ENCODE measurements around the gene CTIF.

Gene CTIF

GRCh38 chr18:48811977-48812451, 273.2 kb downstream of the CTIF start:
- peak; percentile 74 for DNase-seq

GRCh38 chr18:48813321-48813720, 274.5 kb downstream of the CTIF start:
- no peak for DNase-seq

- peak; percentile 34 for DNase-seq
Measured at GRCh38 chr18:48813833-48814489, 275.1 kb downstream of the CTIF start.

- DNase-seq: peak; percentile 44
Measured at GRCh38 chr18:48814490-48815178, 275.8 kb downstream of the CTIF start.

- DNase-seq: no peak
Measured at GRCh38 chr18:48815179-48815515, 276.3 kb downstream of the CTIF start.

GRCh38 chr18:48815581-48816324, 276.9 kb downstream of the CTIF start:
- DNase-seq: peak; percentile 30

GRCh38 chr18:48816554-48816953, 277.7 kb downstream of the CTIF start:
- no peak for DNase-seq

GRCh38 chr18:48817021-48817461, 278.2 kb downstream of the CTIF start:
- no peak for DNase-seq

GRCh38 chr18:48818329-48819254, 279.8 kb downstream of the CTIF start:
- DNase-seq: no peak

- DNase-seq: no peak
Measured at GRCh38 chr18:48819276-48819675, 280.4 kb downstream of the CTIF start.

GRCh38 chr18:48819781-48820482, 281.1 kb downstream of the CTIF start:
- no peak for DNase-seq

GRCh38 chr18:48820483-48821250, 281.8 kb downstream of the CTIF start:
- DNase-seq: peak; percentile 86

- no peak for DNase-seq
Measured at GRCh38 chr18:48821251-48821590, 282.4 kb downstream of the CTIF start.

- DNase-seq: no peak
Measured at GRCh38 chr18:48821845-48822244, 283.0 kb downstream of the CTIF start.

GRCh38 chr18:48824231-48824970, 285.6 kb downstream of the CTIF start:
- no peak for DNase-seq

- DNase-seq: no peak
Measured at GRCh38 chr18:48825101-48825745, 286.4 kb downstream of the CTIF start.

- DNase-seq: no peak
Measured at GRCh38 chr18:48826271-48826670, 287.4 kb downstream of the CTIF start.

- DNase-seq: no peak
Measured at GRCh38 chr18:48826806-48827205, 288.0 kb downstream of the CTIF start.

- no peak for DNase-seq
Measured at GRCh38 chr18:48827291-48828193, 288.7 kb downstream of the CTIF start.
